PC-9 (cell line): ENCODE data around the gene STK32B. TPM values are rescaled to one million over a fixed set of nuclear protein-coding genes. Genes with fewer than 3 reads are reported as not detected.

Experiments
- BruUV-seq: library from RNA; stranded (reverse); fragments of 400-500 nt; replicated peaks from 2 replicates; lab custom pipeline; 2021; lab: Mats Ljungman, UMichigan
- CTCF ChIA-PET: fragments of 300-600 bp; sonication (Branson Sonifier 250); formaldehyde crosslinking; loops from one replicate; lab custom pipeline; 2022; ENCODE audit warnings: antibody characterized with exemption; lab: Charles Lee
- POLR2A ChIA-PET: fragments of 300-600 bp; sonication (Branson Sonifier 250); formaldehyde crosslinking; loops from one replicate; lab custom pipeline; 2022; ENCODE audit warnings: antibody characterized with exemption; ENCODE audit not compliant: unreplicated experiment; lab: Charles Lee
- DNase-seq, 2 experiments: peaks; one replicate each; pipeline versions ENCODE4 v3.0.0 to v3.0.0-alpha.2; 2015 to 2022; ENCODE audit warnings: mixed read lengths in 1 of 2
- H2AFZ ChIP-seq: fragments of 200-600 bp; sonication (generic); 2 replicates; pipeline ENCODE4 v1.8.1; 2017; ENCODE audit warnings: antibody characterized with exemption
- H3F3A ChIP-seq: fragments of 200-600 bp; sonication (generic); 2 replicates; pipeline ENCODE4 v1.8.1; 2017; ENCODE audit warnings: antibody characterized with exemption, mild to moderate bottlenecking, low read depth; ENCODE audit not compliant: insufficient read depth
- H3K27ac ChIP-seq: fragments of 200-600 bp; sonication (generic); 2 replicates; pipeline ENCODE4 v1.6.1; 2016; ENCODE audit warnings: mixed run types
- H3K27me3 ChIP-seq: fragments of 200-600 bp; sonication (generic); 2 replicates; pipeline ENCODE4 v1.6.1; 2016; ENCODE audit warnings: low read depth, mixed run types; ENCODE audit not compliant: insufficient read depth
- H3K36me3 ChIP-seq: fragments of 200-600 bp; sonication (generic); 2 replicates; pipeline ENCODE4 v1.6.1; 2016; ENCODE audit warnings: low read depth, mixed run types
- H3K4me1 ChIP-seq: fragments of 200-600 bp; sonication (generic); replicated peaks from 2 replicates; pipeline ENCODE4 v1.6.1; 2016; ENCODE audit warnings: mixed run types; ENCODE audit not compliant: insufficient read depth
- H3K4me2 ChIP-seq: fragments of 200-600 bp; sonication (generic); 2 replicates; pipeline ENCODE4 v1.6.1; 2017; ENCODE audit warnings: mixed run types
- H3K4me3 ChIP-seq: fragments of 200-600 bp; sonication (generic); 2 replicates; pipeline ENCODE4 v1.6.1; 2016; ENCODE audit warnings: mixed run types
- H3K79me2 ChIP-seq: fragments of 200-600 bp; sonication (generic); 2 replicates; pipeline ENCODE4 v1.6.1; 2017; ENCODE audit warnings: low read depth, mixed run types
- H3K9me2 ChIP-seq: fragments of 200-600 bp; sonication (generic); 2 replicates; pipeline ENCODE4 v1.8.1; 2017; ENCODE audit warnings: mild to moderate bottlenecking; ENCODE audit not compliant: insufficient read depth
- H3K9me3 ChIP-seq: fragments of 200-600 bp; sonication (generic); 2 replicates; pipeline ENCODE4 v1.8.1; 2016; ENCODE audit warnings: low read depth; ENCODE audit not compliant: insufficient read depth
- H4K20me1 ChIP-seq: fragments of 200-600 bp; sonication (generic); 2 replicates; pipeline ENCODE4 v1.8.1; 2017; ENCODE audit not compliant: insufficient read depth
- EZH2 ChIP-seq: fragments of 200-600 bp; sonication (generic); IDR thresholded peaks from 2 replicates; pipeline ENCODE4 v1.8.0; 2017; ENCODE audit warnings: antibody characterized with exemption, low read depth
- intact Hi-C: fragments of 100-400 bp; cut with micrococcal nuclease; formaldehyde crosslinking; loops from one replicate; pipeline ENCODE4 v1.10.0; 2022; ENCODE audit not compliant: unreplicated experiment
- total RNA-seq: library from RNA; stranded (reverse); gene quantifications from 2 replicates; pipeline ENCODE4 v1.2.3, GENCODE V29; 2021
- TF ChIP-seq, protein P1 (sequence below): fragments of 200-600 bp; sonication (generic); conservative IDR thresholded peaks from 2 replicates; pipeline ENCODE4 v1.6.1; 2017; ENCODE audit warnings: mixed run types, antibody characterized with exemption, mild to moderate bottlenecking, moderate library complexity

STK32B gene
- total RNA-seq, 1 experiment from 2014 or later: not detected

DNA sequence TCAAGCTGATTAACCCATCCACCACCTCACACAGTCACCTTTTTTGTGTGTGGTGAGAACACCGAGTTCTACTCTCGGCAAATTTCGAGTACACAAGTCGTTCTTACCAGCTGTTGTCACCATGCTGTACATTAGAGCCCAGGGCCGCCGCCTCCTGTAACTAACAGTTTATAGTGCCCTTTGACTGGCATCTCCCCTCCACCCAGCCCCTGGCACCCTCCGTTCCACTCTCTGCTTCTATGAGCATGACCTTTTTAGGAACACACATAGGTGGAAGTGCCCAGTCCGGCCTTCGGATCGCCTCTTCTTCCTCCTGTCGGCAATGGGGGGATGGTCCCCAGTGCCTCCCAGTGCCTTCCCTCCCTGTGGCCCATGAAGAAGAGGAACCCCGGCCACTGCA lies 141.4 kb downstream of the STK32B start:
- ChIA-PET POLR2A (no interaction called here), CTCF (no interaction called here)
- no peaks in the 10 kb centered on the region for H3K9me2 ChIP-seq
- no peak overlapping the region for H3K4me2 ChIP-seq
- no peaks in the 10 kb centered on the region for H3K9me3 ChIP-seq
- peaks cover 86% of the 10 kb centered on the region for H3K27me3 ChIP-seq
- no TSS peak for BruUV-seq
- no peak overlapping the region for H2AFZ ChIP-seq
- no peak overlapping the region for H3K4me3 ChIP-seq
- intact Hi-C loops: no loop called here
- no peaks in the 10 kb centered on the region for H3K4me1 ChIP-seq
- H3F3A ChIP-seq: no peaks in the 10 kb centered on the region
- no peaks in the 10 kb centered on the region for H4K20me1 ChIP-seq
- no peak for DNase-seq
- no peak for TF ChIP-seq EZH2
- TF ChIP-seq, protein P1, sequence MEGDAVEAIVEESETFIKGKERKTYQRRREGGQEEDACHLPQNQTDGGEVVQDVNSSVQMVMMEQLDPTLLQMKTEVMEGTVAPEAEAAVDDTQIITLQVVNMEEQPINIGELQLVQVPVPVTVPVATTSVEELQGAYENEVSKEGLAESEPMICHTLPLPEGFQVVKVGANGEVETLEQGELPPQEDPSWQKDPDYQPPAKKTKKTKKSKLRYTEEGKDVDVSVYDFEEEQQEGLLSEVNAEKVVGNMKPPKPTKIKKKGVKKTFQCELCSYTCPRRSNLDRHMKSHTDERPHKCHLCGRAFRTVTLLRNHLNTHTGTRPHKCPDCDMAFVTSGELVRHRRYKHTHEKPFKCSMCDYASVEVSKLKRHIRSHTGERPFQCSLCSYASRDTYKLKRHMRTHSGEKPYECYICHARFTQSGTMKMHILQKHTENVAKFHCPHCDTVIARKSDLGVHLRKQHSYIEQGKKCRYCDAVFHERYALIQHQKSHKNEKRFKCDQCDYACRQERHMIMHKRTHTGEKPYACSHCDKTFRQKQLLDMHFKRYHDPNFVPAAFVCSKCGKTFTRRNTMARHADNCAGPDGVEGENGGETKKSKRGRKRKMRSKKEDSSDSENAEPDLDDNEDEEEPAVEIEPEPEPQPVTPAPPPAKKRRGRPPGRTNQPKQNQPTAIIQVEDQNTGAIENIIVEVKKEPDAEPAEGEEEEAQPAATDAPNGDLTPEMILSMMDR: no peak
- no peaks in the 10 kb centered on the region for H3K36me3 ChIP-seq
- H3K27ac ChIP-seq: no peak overlapping the region
- H3K79me2 ChIP-seq: no peaks in the 10 kb centered on the region

DNA sequence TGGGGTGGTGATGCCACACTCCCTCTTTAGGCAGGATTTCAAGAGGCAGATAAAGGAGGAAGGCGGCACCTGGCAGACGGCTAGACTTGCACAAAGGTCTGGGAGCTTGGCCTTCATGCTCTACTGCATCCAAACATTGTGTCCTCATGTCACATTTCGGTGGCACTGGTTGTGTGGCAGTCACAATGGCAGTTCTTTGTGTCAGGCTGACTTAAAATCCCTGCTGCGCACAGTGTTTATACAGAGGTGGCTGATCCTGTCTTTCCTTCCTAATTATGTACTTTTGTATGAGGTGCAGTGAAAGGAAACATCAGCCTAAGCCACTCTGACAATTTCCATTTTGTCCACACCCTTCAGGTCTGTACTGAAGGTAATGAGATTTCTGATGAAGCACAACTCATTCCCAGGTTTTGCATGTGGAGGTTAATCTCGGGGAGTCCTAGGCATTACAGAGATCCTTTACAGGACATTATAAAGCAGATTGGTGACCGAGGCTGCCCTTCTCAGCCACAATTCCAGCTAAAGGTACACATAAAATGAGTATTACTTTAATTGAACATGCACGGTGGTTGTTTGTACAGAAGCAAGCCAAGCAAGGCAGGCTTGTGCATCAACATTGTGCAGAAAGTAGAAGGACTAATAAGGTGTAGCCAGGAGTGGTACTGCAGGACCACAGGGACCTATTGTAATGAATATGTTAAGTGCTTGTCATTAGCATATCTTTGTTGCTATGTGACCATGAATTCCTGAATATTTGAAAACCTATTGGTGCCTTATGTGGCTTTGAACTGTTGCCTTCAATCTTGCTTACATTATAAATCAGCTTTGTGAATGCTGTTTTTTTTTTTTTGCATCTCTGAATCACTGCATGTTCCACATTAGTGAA lies 147.6 kb downstream of the STK32B start:
- Histone ChIP-seq H3K27me3 (peaks cover 29% of the 10 kb centered on the region), H3K9me3 (no peaks in the 10 kb centered on the region), H4K20me1 (no peaks in the 10 kb centered on the region), H3F3A (no peaks in the 10 kb centered on the region), H3K9me2 (no peaks in the 10 kb centered on the region), H3K36me3 (no peaks in the 10 kb centered on the region), H2AFZ (no peak overlapping the region), H3K4me3 (no peak overlapping the region), H3K4me1 (no peaks in the 10 kb centered on the region), H3K79me2 (no peaks in the 10 kb centered on the region), H3K4me2 (no peak overlapping the region), H3K27ac (no peak overlapping the region)
- DNase-seq: no peak
- intact Hi-C loops: no loop called here
- POLR2A ChIA-PET: no interaction called here
- no TSS peak for BruUV-seq
- CTCF ChIA-PET: no interaction called here
- TF ChIP-seq, protein P1: no peak
- TF ChIP-seq EZH2: no peak

DNA sequence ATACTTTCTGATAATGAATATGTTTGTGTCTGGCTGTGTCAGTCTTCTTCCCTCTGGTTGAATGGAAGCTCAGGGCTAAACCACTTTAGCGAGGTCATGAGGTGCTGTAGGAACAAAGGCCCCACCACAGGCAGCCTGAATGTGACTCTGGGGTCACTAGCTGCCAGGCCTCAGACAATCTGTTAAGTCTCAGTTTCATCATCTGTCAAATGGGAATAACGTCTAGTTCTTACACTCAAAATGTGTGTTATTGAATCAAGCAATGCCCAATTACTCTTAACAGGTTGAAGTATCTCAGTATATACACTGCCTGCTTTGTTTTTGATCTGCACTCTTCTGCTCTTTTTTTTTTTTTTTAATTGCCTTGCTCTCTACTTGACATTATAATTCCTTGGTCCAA lies 148.6 kb downstream of the STK32B start:
- Histone ChIP-seq H3K4me1 (no peaks in the 10 kb centered on the region), H3K9me2 (no peaks in the 10 kb centered on the region), H3K27ac (no peak overlapping the region), H3K36me3 (no peaks in the 10 kb centered on the region), H4K20me1 (no peaks in the 10 kb centered on the region), H3K4me3 (no peak overlapping the region), H3K79me2 (no peaks in the 10 kb centered on the region), H2AFZ (no peak overlapping the region), H3K27me3 (peaks cover 21% of the 10 kb centered on the region), H3K4me2 (no peak overlapping the region), H3F3A (no peaks in the 10 kb centered on the region), H3K9me3 (no peaks in the 10 kb centered on the region)
- CTCF ChIA-PET: no interaction called here
- TF ChIP-seq, protein P1: no peak
- TF ChIP-seq EZH2: no peak
- intact Hi-C loops: no loop called here
- no peak for DNase-seq
- no TSS peak for BruUV-seq
- POLR2A ChIA-PET: no interaction called here
